Measurements from ENCODE around the gene PRSS2.
A peak's percentile ranks its signal among the peaks of the same experiment; 100 is the strongest.

Gene PRSS2

GRCh38 chr7:142797391-142798377 is 26.9 kb downstream of the PRSS2 start:
- H3K27ac Mint-ChIP-seq, result peak overlapping the region; percentile 97
- H3K9me3 Mint-ChIP-seq, result no peaks in the 10 kb centered on the region
- H3K36me3 Mint-ChIP-seq (ENCODE audit: low read depth), result peaks cover 78% of the 10 kb centered on the region
- peak overlapping the region; percentile 100 for H3K4me3 Mint-ChIP-seq
- H3K27me3 Mint-ChIP-seq (ENCODE audit: low read depth), result no peaks in the 10 kb centered on the region
- H3K4me1 Mint-ChIP-seq (ENCODE audit: low read depth), result peaks cover 66% of the 10 kb centered on the region

DNA sequence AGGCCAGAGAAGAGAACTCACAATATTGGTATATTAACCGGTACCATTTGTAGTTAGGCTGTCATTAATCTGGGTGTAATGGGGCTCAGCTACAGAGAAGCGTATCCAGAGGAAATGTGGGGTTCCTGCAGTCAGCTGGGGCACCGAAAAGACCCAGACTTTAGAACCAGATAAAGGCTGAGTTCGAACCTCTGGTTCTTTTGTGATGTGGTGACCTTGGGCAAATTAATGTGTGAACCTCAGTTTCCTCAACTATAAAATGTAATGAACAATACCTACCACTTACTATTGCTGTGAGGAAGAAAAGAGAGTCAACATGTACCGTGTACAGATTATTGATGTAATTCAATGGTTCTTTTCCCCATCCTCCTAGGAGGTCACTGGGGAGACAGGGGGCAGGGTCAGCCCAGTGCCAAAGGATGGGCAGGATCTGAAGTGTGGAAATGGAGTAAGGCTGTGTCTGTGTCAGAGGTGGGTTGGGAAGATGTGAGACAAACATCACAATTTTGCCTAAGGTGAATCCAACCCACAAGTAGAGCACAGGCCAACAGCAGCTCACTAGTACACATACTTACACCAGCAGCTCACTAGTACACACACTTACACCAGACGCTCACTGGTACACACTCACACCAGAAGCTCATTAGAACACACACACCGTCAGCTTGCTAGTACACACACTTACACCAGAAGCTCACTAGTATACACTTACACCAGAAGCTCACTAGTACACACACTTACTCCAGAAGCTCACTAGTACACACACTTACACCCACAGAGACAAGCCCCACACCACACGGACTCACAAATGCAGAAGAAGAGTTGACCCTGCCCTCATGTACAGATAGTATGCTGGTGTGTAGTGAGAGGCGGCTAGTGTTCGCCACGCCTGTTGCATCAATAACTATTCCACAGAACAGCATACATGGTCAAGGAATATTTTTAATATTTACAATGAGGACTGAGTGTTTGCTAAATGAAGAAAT is 28.0 kb downstream of the PRSS2 start:
- Mint-ChIP-seq H3K27ac (peak overlapping the region; percentile 97), H3K9me3 (no peaks in the 10 kb centered on the region), H3K36me3 (ENCODE audit: low read depth) (peaks cover 78% of the 10 kb centered on the region), H3K4me1 (ENCODE audit: low read depth) (peaks cover 66% of the 10 kb centered on the region), H3K4me3 (peak overlapping the region; percentile 100), H3K27me3 (ENCODE audit: low read depth) (no peaks in the 10 kb centered on the region)

DNA sequence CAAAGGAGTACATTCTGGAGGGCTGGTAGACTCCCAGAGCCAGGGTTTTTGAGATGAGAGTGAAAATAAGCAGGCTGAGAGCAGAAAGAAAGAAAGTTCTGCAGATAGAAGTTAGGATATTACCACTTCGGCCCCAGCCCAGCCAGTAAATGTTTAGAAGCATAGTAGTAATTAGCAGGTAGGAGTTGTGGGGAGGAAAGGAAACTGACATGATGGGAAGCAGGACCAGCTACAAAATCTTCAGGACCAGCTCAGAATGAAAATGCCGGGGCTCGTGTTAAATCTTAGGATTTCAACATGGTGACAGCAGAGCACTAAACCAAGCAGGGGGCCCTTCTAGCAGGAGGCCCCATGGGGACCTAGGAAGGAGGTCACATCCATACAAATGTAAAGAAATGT is 28.7 kb downstream of the PRSS2 start:
- Mint-ChIP-seq H3K4me1 (ENCODE audit: low read depth) (peaks cover 66% of the 10 kb centered on the region), H3K27me3 (ENCODE audit: low read depth) (no peaks in the 10 kb centered on the region), H3K27ac (peak overlapping the region; percentile 97), H3K9me3 (no peaks in the 10 kb centered on the region), H3K36me3 (ENCODE audit: low read depth) (peaks cover 78% of the 10 kb centered on the region), H3K4me3 (peak overlapping the region; percentile 100)

DNA sequence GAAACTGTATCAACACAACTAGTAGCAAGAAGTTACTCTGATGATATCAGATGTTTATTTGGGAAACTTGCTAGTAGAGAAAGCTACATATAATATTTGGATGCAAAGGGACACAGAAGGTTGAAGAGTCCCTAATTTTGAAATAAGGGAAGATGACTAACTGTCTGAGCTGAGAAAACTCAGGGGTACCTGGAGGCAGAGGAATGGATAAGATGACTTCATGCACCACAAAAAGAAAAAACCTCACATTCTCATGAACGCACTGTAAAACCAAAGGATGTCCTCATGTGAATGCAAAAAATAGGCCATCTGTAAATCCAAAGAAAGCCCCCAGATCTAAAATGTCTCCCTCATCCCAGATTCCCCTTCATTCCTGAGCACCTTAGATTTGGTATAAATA is 29.3 kb downstream of the PRSS2 start:
- no peaks in the 10 kb centered on the region for H3K27me3 Mint-ChIP-seq (ENCODE audit: low read depth)
- peak overlapping the region; percentile 100 for H3K4me3 Mint-ChIP-seq
- H3K27ac Mint-ChIP-seq, result peak overlapping the region; percentile 97
- peaks cover 82% of the 10 kb centered on the region for H3K36me3 Mint-ChIP-seq (ENCODE audit: low read depth)
- H3K4me1 Mint-ChIP-seq (ENCODE audit: low read depth), result peaks cover 67% of the 10 kb centered on the region
- H3K9me3 Mint-ChIP-seq, result no peaks in the 10 kb centered on the region

DNA sequence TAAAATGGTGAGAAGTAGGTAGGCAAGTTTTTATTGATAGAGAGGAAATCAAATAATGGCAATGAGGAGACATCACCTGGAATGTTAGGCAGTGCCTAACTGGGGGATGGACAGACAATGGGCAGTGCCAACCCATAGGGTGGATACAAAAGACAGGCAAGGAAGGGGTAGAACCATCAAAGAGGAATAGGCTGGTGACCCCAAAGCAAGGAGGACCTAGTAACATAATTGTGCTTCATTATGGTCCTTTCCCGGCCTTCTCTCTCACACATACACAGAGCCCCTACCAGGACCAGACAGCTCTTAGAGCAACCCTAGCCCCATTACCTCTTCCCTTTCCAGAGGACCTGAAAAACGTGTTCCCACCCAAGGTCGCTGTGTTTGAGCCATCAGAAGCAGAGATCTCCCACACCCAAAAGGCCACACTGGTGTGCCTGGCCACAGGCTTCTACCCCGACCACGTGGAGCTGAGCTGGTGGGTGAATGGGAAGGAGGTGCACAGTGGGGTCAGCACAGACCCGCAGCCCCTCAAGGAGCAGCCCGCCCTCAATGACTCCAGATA is 30.0 kb downstream of the PRSS2 start:
- Mint-ChIP-seq H3K27ac (peak overlapping the region; percentile 97), H3K9me3 (no peaks in the 10 kb centered on the region), H3K36me3 (ENCODE audit: low read depth) (peaks cover 86% of the 10 kb centered on the region), H3K27me3 (ENCODE audit: low read depth) (no peaks in the 10 kb centered on the region), H3K4me1 (ENCODE audit: low read depth) (peaks cover 67% of the 10 kb centered on the region), H3K4me3 (peak overlapping the region; percentile 100)

GRCh38 chr7:142801601-142802295 is 31.0 kb downstream of the PRSS2 start:
- H3K27ac Mint-ChIP-seq, result peak overlapping the region; percentile 97
- H3K36me3 Mint-ChIP-seq (ENCODE audit: low read depth), result peaks cover 83% of the 10 kb centered on the region
- no peaks in the 10 kb centered on the region for H3K27me3 Mint-ChIP-seq (ENCODE audit: low read depth)
- peaks cover 75% of the 10 kb centered on the region for H3K4me1 Mint-ChIP-seq (ENCODE audit: low read depth)
- no peaks in the 10 kb centered on the region for H3K9me3 Mint-ChIP-seq
- H3K4me3 Mint-ChIP-seq, result peak overlapping the region; percentile 100

DNA sequence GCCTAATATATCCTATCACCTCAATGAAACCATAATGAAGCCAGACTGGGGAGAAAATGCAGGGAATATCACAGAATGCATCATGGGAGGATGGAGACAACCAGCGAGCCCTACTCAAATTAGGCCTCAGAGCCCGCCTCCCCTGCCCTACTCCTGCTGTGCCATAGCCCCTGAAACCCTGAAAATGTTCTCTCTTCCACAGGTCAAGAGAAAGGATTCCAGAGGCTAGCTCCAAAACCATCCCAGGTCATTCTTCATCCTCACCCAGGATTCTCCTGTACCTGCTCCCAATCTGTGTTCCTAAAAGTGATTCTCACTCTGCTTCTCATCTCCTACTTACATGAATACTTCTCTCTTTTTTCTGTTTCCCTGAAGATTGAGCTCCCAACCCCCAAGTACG is 31.5 kb downstream of the PRSS2 start:
- Mint-ChIP-seq H3K4me3 (peak overlapping the region; percentile 100), H3K27ac (peak overlapping the region; percentile 97), H3K36me3 (ENCODE audit: low read depth) (peaks cover 82% of the 10 kb centered on the region), H3K9me3 (no peaks in the 10 kb centered on the region), H3K27me3 (ENCODE audit: low read depth) (no peaks in the 10 kb centered on the region), H3K4me1 (ENCODE audit: low read depth) (peaks cover 80% of the 10 kb centered on the region)

- H3K27ac Mint-ChIP-seq, result peak overlapping the region; percentile 100
- H3K27me3 Mint-ChIP-seq (ENCODE audit: low read depth), result no peaks in the 10 kb centered on the region
- H3K4me1 Mint-ChIP-seq (ENCODE audit: low read depth), result peaks cover 86% of the 10 kb centered on the region
- peak overlapping the region; percentile 22 for H3K4me3 Mint-ChIP-seq
- no peaks in the 10 kb centered on the region for H3K9me3 Mint-ChIP-seq
- peaks cover 66% of the 10 kb centered on the region for H3K36me3 Mint-ChIP-seq (ENCODE audit: low read depth)
Measured at GRCh38 chr7:142803901-142804300, 33.1 kb downstream of the PRSS2 start.

GRCh38 chr7:142804728-142805207 is 34.0 kb downstream of the PRSS2 start:
- H3K27me3 Mint-ChIP-seq (ENCODE audit: low read depth), result no peaks in the 10 kb centered on the region
- peak overlapping the region; percentile 100 for H3K27ac Mint-ChIP-seq
- no peaks in the 10 kb centered on the region for H3K9me3 Mint-ChIP-seq
- H3K36me3 Mint-ChIP-seq (ENCODE audit: low read depth), result peaks cover 58% of the 10 kb centered on the region
- peaks cover 86% of the 10 kb centered on the region for H3K4me1 Mint-ChIP-seq (ENCODE audit: low read depth)
- peak overlapping the region; percentile 22 for H3K4me3 Mint-ChIP-seq

DNA sequence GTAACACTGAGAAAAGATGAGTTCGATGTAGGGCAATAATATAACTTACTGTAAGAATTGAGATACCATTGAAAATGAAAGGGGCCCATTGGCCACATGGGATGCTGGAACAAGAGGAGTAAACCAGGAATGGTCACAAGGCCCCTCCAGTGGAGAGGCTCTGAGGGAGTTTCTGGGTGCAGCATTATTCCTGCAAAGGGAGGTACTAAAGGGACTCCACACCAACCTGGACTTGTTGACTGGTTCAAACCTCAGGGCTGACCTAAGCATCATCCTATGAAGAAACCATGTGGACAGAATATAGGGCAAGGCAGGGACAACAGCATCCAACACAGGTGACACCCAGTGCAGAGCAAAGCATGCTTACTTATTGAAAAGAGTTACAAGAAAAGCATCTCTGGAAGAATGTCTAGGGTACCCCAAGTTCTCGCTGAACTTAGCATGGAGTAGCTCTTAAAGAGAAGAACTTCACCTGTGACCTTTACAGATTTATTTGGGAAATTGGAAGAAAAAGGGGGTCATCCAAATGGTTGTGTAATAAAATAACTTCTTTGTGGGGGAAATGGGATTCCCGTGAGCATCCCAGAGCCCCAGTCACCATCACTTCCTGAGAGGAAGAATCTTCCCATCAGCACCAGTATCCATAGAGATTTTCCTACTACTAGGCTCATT is 34.7 kb downstream of the PRSS2 start:
- H3K4me1 Mint-ChIP-seq (ENCODE audit: low read depth), result peaks cover 86% of the 10 kb centered on the region
- peak overlapping the region; percentile 100 for H3K27ac Mint-ChIP-seq
- H3K36me3 Mint-ChIP-seq (ENCODE audit: low read depth), result peaks cover 50% of the 10 kb centered on the region
- no peaks in the 10 kb centered on the region for H3K9me3 Mint-ChIP-seq
- H3K4me3 Mint-ChIP-seq, result peak overlapping the region; percentile 22
- no peaks in the 10 kb centered on the region for H3K27me3 Mint-ChIP-seq (ENCODE audit: low read depth)

DNA sequence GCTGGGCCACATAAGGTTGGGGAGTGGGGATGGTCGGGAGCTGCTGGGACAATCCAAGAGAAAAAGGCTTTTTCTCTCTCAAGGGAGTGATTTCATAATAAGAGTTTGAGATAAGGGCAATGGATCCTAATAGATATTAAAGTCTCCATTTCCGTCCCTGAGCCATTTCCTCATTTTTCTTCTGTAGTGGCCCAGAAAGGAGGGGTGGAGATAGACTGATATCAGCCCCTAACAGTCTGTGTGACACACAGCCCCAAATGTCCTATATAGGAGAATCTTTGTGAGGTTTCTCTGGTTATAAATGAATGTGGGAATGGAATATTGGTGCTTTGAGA is 35.2 kb downstream of the PRSS2 start:
- Mint-ChIP-seq H3K4me3 (no peak overlapping the region), H3K4me1 (ENCODE audit: low read depth) (peaks cover 85% of the 10 kb centered on the region)

GRCh38 chr7:142806957-142807356 is 36.2 kb downstream of the PRSS2 start:
- no peaks in the 10 kb centered on the region for H3K27me3 Mint-ChIP-seq (ENCODE audit: low read depth)
- H3K9me3 Mint-ChIP-seq, result no peaks in the 10 kb centered on the region
- peak overlapping the region; percentile 78 for H3K4me3 Mint-ChIP-seq
- peak overlapping the region; percentile 100 for H3K27ac Mint-ChIP-seq
- H3K36me3 Mint-ChIP-seq (ENCODE audit: low read depth), result peaks cover 36% of the 10 kb centered on the region
- peaks cover 86% of the 10 kb centered on the region for H3K4me1 Mint-ChIP-seq (ENCODE audit: low read depth)

More for the DNA sequence above, 35.2 kb downstream of the PRSS2 start:
- H3K36me3 Mint-ChIP-seq (ENCODE audit: low read depth), result peaks cover 45% of the 10 kb centered on the region
- no peaks in the 10 kb centered on the region for H3K9me3 Mint-ChIP-seq
- no peaks in the 10 kb centered on the region for H3K27me3 Mint-ChIP-seq (ENCODE audit: low read depth)
- peak overlapping the region; percentile 100 for H3K27ac Mint-ChIP-seq

DNA sequence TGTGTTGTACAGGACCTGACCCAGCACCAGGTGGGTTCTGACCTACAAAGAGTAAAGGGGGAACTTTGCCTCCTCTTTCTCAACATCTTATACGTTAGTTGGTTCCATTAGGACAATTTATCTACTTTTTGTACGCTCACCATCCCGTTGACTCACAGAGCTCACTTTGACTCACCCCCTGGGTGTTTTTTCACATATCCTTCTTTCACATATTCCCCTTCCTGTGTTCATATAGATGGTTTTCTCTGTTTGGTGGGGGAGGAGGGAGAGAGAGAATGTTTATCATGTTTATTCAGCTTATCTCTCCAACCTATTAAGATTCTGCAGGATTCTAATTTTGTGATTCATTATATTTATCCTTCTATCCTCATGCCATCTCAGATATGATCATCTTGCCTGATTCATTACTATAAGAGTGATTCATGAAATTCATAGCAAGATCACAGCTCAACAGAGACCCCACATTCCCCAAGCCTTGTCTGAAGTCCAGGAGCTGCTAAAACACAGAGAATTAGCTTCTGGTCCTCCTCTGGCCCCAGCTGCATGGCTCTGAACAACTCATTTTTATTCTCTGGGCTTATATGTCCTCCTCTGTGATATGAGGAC is 37.2 kb downstream of the PRSS2 start:
- no peaks in the 10 kb centered on the region for H3K9me3 Mint-ChIP-seq
- H3K27me3 Mint-ChIP-seq (ENCODE audit: low read depth), result no peaks in the 10 kb centered on the region
- H3K36me3 Mint-ChIP-seq (ENCODE audit: low read depth), result peaks cover 26% of the 10 kb centered on the region
- peak overlapping the region; percentile 78 for H3K4me3 Mint-ChIP-seq
- H3K27ac Mint-ChIP-seq, result peak overlapping the region; percentile 100
- peaks cover 87% of the 10 kb centered on the region for H3K4me1 Mint-ChIP-seq (ENCODE audit: low read depth)

Data from T-helper 1 cell treated with Interleukin-12 subunit alpha and Interleukin-12 subunit beta and Interleukin-4 antibody, amounts not matched to agents 30 μg/mL and 1 μg/mL, for 36 hours (primary cell).